HG03025 (cell line): ENCODE data around the gene GIPR.

Experiments used
- ATAC-seq: cut with Tn5 transposase; IDR thresholded peaks from one replicate; pipeline ENCODE4 v1.9.1; 2021; ENCODE audit warnings: mild to moderate bottlenecking, moderate library complexity; ENCODE audit not compliant: unreplicated experiment, low FRiP score

GIPR gene

GRCh38 chr19:45729800-45730290, 61.8 kb downstream of the GIPR start:
- no peak for ATAC-seq

GRCh38 chr19:45730368-45731288, 62.6 kb downstream of the GIPR start, which contains the start of gene FBXO46:
TSS of gene FBXO46 (minus strand) at chr19:45730896. CDS start at chr19:45713495, 17,401 bp downstream.
- peak; percentile 67 for ATAC-seq
